ENCODE data around the gene LSS. TPM values are rescaled to one million over a fixed set of nuclear protein-coding genes. Genes with fewer than 3 reads are reported as not detected.

The LSS gene
- total RNA-seq, result 108 TPM
- long read RNA-seq, full-length matches to known transcripts, result 56 of 199 reads
- long read RNA-seq, partial matches to known transcripts, result 86 of 199 reads
- long read RNA-seq, other reads (novel, unspliced or antisense), result 57 of 199 reads

DNA sequence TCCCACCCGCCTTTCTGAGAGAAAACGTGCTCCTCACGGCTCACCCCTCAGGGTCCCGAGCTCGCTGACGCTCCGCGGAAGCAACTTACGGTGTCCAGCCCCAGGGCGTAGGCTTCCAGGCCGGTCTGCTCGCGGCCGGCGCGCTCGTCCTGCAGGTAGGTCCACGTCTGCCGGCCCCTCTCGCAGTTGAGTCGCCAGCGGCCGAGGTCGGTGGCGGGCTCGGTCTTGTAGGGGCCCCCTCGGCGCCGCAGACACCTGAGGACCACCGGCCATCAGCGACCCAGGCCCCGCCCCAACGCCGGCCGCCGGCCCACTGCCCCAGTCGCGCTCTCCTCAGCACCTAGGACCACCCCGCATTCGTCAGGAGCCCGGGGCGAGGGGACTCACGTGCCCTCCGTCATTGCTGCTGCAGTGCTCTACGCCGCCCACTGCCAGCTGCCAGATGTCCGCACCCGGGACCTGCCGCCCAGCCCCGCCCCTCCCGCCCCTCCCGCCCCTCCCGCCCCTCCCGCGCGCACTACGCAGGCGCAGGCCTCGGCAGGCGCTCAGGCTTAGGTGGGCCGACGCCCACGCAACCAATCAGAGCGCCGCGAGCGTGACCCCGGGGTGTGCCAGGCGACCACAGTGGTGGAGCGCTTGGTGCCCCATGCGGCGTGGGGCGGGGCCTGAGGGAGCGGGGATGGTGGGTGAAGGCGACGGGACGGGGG is at the start of gene LSS:
LSS (minus strand) TSS at position 430 of the 707 bp plus-strand sequence; CDS start at position 401, 29 bp downstream.
- ATAC-seq (peak; percentile 96), DNase-seq (peak; percentile 100)
- intact Hi-C loops (cut with DNase I), result no loop called here
- Histone ChIP-seq H3K4me1 (peaks cover 27% of the 10 kb centered on the region), H3K27ac (peak within 1 kb of the TSS; percentile 83), H3K9me3 (no peaks in the 10 kb centered on the region), H3K4me3 (peak within 1 kb of the TSS; percentile 93), H3K27me3 (no peaks in the 10 kb centered on the region), H3K36me3 (peaks cover under 1% of the 10 kb centered on the region)
- TF ChIP-seq, protein P1, sequence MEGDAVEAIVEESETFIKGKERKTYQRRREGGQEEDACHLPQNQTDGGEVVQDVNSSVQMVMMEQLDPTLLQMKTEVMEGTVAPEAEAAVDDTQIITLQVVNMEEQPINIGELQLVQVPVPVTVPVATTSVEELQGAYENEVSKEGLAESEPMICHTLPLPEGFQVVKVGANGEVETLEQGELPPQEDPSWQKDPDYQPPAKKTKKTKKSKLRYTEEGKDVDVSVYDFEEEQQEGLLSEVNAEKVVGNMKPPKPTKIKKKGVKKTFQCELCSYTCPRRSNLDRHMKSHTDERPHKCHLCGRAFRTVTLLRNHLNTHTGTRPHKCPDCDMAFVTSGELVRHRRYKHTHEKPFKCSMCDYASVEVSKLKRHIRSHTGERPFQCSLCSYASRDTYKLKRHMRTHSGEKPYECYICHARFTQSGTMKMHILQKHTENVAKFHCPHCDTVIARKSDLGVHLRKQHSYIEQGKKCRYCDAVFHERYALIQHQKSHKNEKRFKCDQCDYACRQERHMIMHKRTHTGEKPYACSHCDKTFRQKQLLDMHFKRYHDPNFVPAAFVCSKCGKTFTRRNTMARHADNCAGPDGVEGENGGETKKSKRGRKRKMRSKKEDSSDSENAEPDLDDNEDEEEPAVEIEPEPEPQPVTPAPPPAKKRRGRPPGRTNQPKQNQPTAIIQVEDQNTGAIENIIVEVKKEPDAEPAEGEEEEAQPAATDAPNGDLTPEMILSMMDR (IDR thresholded peaks at IDR 0.05), result no peak

DNA sequence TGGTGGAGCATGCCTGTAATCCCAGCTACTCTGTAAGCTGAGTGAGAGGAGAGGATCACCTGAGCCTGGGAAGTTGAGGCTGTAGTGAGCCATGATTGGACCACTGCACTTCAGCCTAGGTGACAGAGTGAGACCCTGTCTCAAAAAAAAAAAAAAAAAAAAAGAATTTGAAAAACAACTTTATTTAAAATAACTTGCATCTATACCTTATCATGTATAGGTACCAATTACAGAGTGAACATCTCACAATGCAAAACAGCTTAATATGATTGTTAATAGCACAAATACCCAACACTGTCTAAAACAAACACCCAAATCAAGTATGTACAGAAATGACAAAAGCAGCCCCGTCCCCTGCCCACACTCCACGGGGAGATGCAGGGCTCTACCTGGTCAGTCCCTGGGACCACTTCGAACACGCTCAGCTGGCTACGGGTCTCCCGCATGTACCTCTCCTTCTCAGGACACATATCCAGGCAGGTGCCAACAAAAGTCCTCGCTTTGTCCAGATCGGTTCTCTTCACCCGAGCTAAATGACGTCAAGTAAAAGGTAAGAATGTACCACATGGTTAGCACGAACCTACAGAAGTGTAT is 46.3 kb upstream of the LSS start:
- no peaks in the 10 kb centered on the region for H3K27me3 ChIP-seq
- H3K9me3 ChIP-seq, result no peaks in the 10 kb centered on the region
- H3K4me3 ChIP-seq, result no peak overlapping the region
- TF ChIP-seq, protein P1 (IDR thresholded peaks at IDR 0.05), result no peak
- DNase-seq (no peak), ATAC-seq (no peak)
- H3K36me3 ChIP-seq, result peaks cover 100% of the 10 kb centered on the region
- H3K27ac ChIP-seq, result no peak overlapping the region
- no peaks in the 10 kb centered on the region for H3K4me1 ChIP-seq
- intact Hi-C loops (cut with DNase I), result no loop called here

DNA sequence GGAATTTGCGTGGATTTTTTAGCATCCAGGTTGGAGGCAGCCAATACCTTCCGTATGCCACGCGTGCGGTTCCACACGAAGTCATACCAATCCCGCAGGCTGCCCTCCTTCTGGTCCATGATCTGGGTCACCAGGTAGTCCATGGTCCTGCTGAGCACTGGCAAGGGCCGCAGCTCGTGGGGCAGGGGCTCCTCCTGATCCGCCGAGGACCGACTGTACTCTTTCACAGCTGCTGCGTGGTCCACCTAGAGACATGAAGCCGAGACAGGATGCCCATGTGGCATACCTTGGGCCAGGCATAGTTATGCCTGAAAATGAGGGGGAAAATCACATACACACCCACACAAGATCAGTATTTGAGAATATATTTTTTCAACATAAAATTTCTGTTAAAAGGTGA is 44.8 kb upstream of the LSS start:
- DNase-seq, result no peak
- Histone ChIP-seq H3K9me3 (no peaks in the 10 kb centered on the region), H3K27ac (no peak overlapping the region), H3K4me3 (no peak overlapping the region), H3K4me1 (no peaks in the 10 kb centered on the region), H3K27me3 (no peaks in the 10 kb centered on the region), H3K36me3 (peaks cover 100% of the 10 kb centered on the region)
- TF ChIP-seq, protein P1 (IDR thresholded peaks at IDR 0.05), result no peak
- no peak for ATAC-seq
- intact Hi-C loops (cut with DNase I), result no loop called here

DNA sequence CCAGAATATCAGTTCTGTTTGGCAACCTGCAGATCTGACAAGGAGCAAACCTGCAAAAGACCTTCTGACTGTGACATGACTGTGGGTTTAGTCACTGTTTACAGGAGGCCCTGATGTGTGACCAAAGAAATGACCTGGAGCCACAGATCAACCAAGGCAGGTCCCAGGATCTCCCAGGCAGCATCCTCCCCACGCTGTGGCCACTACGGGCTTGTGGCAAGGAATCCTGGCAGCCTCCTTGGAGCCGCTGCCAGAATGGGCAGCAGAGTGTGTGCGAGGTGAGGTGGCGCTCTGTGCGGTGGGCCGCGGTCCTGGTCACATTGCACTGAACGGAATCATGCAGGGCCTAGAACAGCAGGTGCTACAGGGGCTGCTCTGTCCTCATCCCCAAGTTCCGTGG is 40.9 kb upstream of the LSS start:
- intact Hi-C loops (cut with DNase I), result no loop called here
- TF ChIP-seq, protein P1 (IDR thresholded peaks at IDR 0.05), result no peak
- H3K27ac ChIP-seq, result no peak overlapping the region
- no peak for DNase-seq
- H3K4me3 ChIP-seq, result no peak overlapping the region
- no peaks in the 10 kb centered on the region for H3K9me3 ChIP-seq
- peaks cover 100% of the 10 kb centered on the region for H3K36me3 ChIP-seq
- no peaks in the 10 kb centered on the region for H3K4me1 ChIP-seq
- ATAC-seq, result no peak
- H3K27me3 ChIP-seq, result no peaks in the 10 kb centered on the region

DNA sequence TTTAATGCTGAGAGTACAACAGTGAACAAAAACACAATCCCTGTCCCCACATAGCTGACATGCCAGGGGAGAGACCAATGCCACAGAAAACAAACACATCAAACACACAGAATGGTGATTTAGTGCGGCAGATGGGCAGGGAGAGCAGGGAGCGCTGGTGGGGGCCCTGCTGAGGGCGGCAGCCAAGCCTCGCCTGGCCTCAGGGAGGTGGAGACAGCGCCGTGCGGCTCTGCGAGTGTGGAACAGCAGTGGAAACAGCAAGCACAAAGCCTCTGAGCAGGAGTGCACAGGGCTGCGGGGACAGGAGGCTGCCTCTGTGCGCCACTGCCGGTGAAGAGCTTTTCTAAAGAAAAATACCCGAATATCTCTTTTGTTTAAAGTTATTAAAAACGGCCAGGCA is 39.8 kb upstream of the LSS start:
- TF ChIP-seq, protein P1 (IDR thresholded peaks at IDR 0.05), result no peak
- DNase-seq (no peak), ATAC-seq (no peak)
- intact Hi-C loops (cut with DNase I), result no loop called here
- H3K4me3 ChIP-seq, result no peak overlapping the region
- H3K4me1 ChIP-seq, result no peaks in the 10 kb centered on the region
- no peaks in the 10 kb centered on the region for H3K9me3 ChIP-seq
- peaks cover 98% of the 10 kb centered on the region for H3K36me3 ChIP-seq
- no peak overlapping the region for H3K27ac ChIP-seq
- no peaks in the 10 kb centered on the region for H3K27me3 ChIP-seq

Measured in upper lobe of right lung (tissue), 1 donor.